HG02623 (cell line): ENCODE measurements around the gene SCN10A.

Source experiments
- ATAC-seq: cut with Tn5 transposase; IDR thresholded peaks from one replicate; pipeline ENCODE4 v1.9.1; 2021; ENCODE audit warnings: moderate library complexity; ENCODE audit not compliant: unreplicated experiment

SCN10A gene

GRCh38 chr3:38655708-38656300, 160.2 kb downstream of the SCN10A start:
- no peak for ATAC-seq

GRCh38 chr3:38653685-38654537, 162.1 kb downstream of the SCN10A start:
- no peak for ATAC-seq

DNA sequence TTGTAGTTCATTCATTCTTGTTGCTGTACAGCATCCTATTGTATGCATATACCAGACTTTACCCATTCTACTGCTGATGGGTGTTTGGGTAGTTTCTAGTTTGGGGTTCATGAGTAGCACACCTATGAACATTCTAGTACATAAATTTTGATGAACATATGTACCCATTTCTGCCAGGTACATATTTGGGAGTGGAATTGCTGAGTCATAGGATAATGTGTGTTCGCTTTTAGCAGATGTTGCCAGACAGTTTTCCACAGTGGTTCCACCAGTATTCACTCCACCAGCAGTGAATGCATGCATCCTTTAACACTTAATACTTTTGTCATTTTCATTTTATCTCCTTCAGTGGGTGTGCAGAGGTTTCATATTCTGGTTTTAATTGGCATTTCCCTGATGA, 163.1 kb downstream of the SCN10A start:
- no peak for ATAC-seq

- ATAC-seq = peak; percentile 45
Measured at GRCh38 chr3:38651153-38651789, 164.7 kb downstream of the SCN10A start.

- no peak for ATAC-seq
Measured at GRCh38 chr3:38650248-38650951, 165.6 kb downstream of the SCN10A start.

DNA sequence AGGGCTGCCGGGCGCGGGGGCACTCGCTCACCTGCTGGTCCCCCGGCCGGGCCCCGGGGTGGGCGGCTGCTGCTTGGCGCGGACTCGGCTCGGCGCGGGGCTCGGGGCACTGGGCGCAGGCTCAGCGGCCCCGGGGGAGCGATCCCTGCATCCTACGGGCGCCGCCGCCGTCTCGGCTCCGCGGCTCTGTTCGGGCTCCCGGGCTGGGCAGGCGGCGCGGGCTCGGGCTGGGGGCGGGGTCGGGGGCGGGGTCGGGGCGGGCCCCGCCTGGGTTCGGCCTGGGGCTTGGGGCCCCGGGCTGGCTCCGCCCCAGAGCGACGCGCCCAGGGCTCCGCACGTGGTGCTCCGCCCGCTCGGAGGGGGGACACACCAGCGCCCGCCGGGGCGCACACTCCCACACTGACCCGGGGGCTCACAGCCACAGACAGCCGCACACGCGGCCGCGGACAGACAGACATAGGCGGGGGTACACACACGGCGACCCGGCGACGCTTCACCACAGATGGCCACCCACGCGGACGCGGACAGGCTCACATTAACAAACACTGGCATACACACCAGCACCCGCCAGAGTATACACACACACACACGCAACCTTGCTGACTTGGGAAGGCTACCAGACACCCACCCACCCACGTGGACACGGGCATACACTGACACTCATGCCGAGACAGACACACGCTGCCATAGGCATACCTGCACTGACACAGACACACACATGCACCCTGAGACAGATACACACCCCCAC, 166.3 kb downstream of the SCN10A start, which contains the start of gene SCN5A:
Gene SCN5A (minus strand): TSS at position 188 of the 748 bp plus-strand sequence. CDS start 16,380 bp downstream, outside the sequence.
- ATAC-seq = no peak

DNA sequence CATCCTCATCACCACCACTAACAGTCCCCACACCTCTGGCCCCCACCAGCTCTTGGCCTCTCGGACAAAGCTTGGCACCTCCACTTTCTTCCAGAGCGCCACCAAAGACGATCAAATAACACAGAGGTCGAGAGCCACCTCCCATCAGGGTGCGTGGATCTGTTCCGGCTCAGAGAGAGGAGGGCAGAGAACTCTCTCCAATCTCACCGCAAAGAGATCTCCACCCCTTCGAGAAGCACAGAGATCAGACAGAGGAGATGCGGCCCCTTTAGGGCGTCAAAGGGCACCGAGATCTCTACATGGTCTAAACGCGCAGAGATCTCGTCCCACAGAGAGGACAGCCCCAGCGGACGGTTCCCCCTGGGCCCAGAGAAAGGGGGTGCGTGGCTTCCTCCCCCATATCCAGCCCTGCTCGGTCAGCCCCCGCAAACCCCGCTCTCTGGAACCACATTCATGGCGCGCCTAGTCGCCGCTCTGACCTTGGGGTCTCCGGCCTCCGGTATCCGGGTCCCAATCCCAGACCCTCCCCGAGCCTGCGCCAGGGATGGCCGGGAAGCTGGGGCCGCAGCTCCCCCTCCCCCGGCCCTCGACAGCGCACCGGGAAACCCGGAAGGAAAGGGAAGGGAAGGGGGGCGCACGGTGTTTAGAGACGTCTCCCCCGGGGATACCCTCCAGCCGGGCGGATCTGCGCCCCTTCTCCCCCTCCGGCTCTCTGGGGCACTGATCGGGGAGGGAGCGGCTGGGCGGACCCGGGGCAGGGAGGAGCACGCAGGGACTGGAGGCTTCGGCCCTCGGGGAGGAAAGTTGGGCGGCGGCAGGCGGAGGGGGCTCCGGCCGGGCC, 167.1 kb downstream of the SCN10A start:
- ATAC-seq = no peak

- ATAC-seq = no peak
Measured at GRCh38 chr3:38648024-38648658, 167.9 kb downstream of the SCN10A start.

DNA sequence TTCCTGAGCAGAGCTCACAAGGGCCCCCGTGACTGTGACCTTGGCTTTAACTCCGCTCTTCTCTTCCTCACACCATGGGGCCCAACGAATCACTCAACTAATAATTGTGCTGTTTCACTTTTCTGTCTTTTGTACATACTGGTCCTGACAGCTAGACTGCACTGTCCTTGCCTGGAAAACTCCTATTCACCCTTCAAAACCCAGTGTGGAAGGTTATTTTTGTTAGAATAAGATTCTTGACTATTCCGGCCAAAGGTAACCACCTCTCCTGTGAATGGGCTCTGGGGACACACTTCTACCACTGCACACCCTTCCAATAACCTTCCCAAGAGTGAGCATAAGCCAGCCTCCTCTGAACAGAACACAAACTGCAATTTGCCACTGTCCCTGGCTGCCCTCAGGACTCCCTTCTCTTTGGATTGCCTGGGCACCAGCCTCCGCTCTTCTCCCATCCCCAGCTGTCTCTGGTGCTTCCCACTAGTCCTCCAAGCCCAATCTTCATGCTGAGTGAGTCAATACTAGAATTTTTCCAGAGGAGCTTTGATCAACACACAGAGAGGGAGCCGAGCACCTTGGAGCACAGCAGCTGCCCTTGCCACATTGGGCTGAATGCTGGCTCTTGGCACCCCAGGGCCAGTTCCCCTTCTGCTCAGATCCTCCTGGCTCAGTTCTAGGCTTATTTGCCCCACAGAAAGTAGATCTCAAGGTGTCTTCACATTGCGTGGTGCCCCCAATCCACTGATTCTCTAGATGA, 168.6 kb downstream of the SCN10A start:
- no peak for ATAC-seq
